Mesothelial cell of epicardium (in vitro differentiated cells): ENCODE data around the gene LRSAM1. TPM values are rescaled to one million over a fixed set of nuclear protein-coding genes. Genes with fewer than 3 reads are reported as not detected.

ENCODE experiments used
- DNase-seq, 2 experiments: peaks; one replicate each; pipeline ENCODE4 v3.0.0; 2021; ENCODE audit warnings: low spot score in 2 of 2; ENCODE audit not compliant: unreplicated experiment in 2 of 2
- H3K27ac Mint-ChIP-seq: 2 replicates; pipeline ENCODE4 v1.8.0; 2021; ENCODE audit warnings: mixed read lengths
- H3K27me3 Mint-ChIP-seq: 2 replicates; pipeline ENCODE4 v1.8.0; 2021; ENCODE audit warnings: low read depth, mixed read lengths
- H3K36me3 Mint-ChIP-seq: 2 replicates; pipeline ENCODE4 v1.8.0; 2021; ENCODE audit warnings: mixed read lengths
- H3K4me1 Mint-ChIP-seq: 2 replicates; pipeline ENCODE4 v1.8.0; 2021; ENCODE audit warnings: mixed read lengths
- H3K4me3 Mint-ChIP-seq: 2 replicates; pipeline ENCODE4 v1.8.0; 2021; ENCODE audit warnings: mild to moderate bottlenecking, moderate library complexity, mixed read lengths
- H3K9me3 Mint-ChIP-seq: 2 replicates; pipeline ENCODE4 v1.8.0; 2021; ENCODE audit warnings: mixed read lengths
- CTCF ChIP-seq: fragments of 200-600 bp; sonication (generic); IDR thresholded peaks from one replicate; pipeline ENCODE4 v1.5.0; 2021; ENCODE audit warnings: antibody characterized with exemption; ENCODE audit not compliant: unreplicated experiment
- total RNA-seq: library from RNA; stranded (reverse); gene quantifications from 3 replicates; pipeline ENCODE4 v1.2.1, GENCODE V29; 2021

Gene LRSAM1
- total RNA-seq, 1 donor from 2014 or later = 27.4 TPM

- H3K27me3 Mint-ChIP-seq = no peaks in the 10 kb centered on the region
- peaks cover 7% of the 10 kb centered on the region for H3K36me3 Mint-ChIP-seq
- no peaks in the 10 kb centered on the region for H3K9me3 Mint-ChIP-seq
- H3K27ac Mint-ChIP-seq = no peak overlapping the region
- no peak overlapping the region for H3K4me3 Mint-ChIP-seq
- TF ChIP-seq CTCF = no peak
- DNase-seq = no peak
- H3K4me1 Mint-ChIP-seq = no peaks in the 10 kb centered on the region
Observed at GRCh38 chr9:127507751-127508648, 56.7 kb downstream of the LRSAM1 start.

- Mint-ChIP-seq H3K9me3 (no peaks in the 10 kb centered on the region), H3K27ac (no peak overlapping the region), H3K4me1 (no peaks in the 10 kb centered on the region), H3K4me3 (no peak overlapping the region), H3K27me3 (no peaks in the 10 kb centered on the region), H3K36me3 (peaks cover 11% of the 10 kb centered on the region)
- no peak for TF ChIP-seq CTCF
- no peak for DNase-seq
Observed at GRCh38 chr9:127508901-127509260, 57.6 kb downstream of the LRSAM1 start.

GRCh38 chr9:127509261-127509954 lies 58.1 kb downstream of the LRSAM1 start:
- Mint-ChIP-seq H3K4me3 (no peak overlapping the region), H3K4me1 (no peaks in the 10 kb centered on the region), H3K27ac (no peak overlapping the region), H3K9me3 (no peaks in the 10 kb centered on the region), H3K27me3 (no peaks in the 10 kb centered on the region), H3K36me3 (peaks cover 11% of the 10 kb centered on the region)
- TF ChIP-seq CTCF = no peak
- DNase-seq = no peak

GRCh38 chr9:127509955-127510299 lies 58.6 kb downstream of the LRSAM1 start:
- H3K27ac Mint-ChIP-seq = no peak overlapping the region

GRCh38 chr9:127514468-127514867 lies 63.2 kb downstream of the LRSAM1 start:
- peaks cover 4% of the 10 kb centered on the region for H3K4me1 Mint-ChIP-seq
- H3K27ac Mint-ChIP-seq = no peak overlapping the region
- no peak for DNase-seq
- H3K4me3 Mint-ChIP-seq = no peak overlapping the region
- H3K27me3 Mint-ChIP-seq = no peaks in the 10 kb centered on the region
- TF ChIP-seq CTCF = no peak
- peaks cover 30% of the 10 kb centered on the region for H3K36me3 Mint-ChIP-seq
- H3K9me3 Mint-ChIP-seq = no peaks in the 10 kb centered on the region

More at GRCh38 chr9:127509955-127510299, 58.6 kb downstream of the LRSAM1 start:
- no peaks in the 10 kb centered on the region for H3K4me1 Mint-ChIP-seq
- H3K27me3 Mint-ChIP-seq = no peaks in the 10 kb centered on the region
- no peak for TF ChIP-seq CTCF
- no peak overlapping the region for H3K4me3 Mint-ChIP-seq
- H3K36me3 Mint-ChIP-seq = peaks cover 11% of the 10 kb centered on the region
- H3K9me3 Mint-ChIP-seq = no peaks in the 10 kb centered on the region
- DNase-seq = no peak
